ENCODE data around the gene ZNF668. TPM values are rescaled to one million over a fixed set of nuclear protein-coding genes. Genes with fewer than 3 reads are reported as not detected.
"Not testable (repeated sequence)": the region's sequence is repeated elsewhere in the genome, so short reads cannot be mapped to it uniquely, and the experiment has no call there.

Gene ZNF668
- total RNA-seq, 1 donor from 2014 or later, result 14.9 TPM

DNA sequence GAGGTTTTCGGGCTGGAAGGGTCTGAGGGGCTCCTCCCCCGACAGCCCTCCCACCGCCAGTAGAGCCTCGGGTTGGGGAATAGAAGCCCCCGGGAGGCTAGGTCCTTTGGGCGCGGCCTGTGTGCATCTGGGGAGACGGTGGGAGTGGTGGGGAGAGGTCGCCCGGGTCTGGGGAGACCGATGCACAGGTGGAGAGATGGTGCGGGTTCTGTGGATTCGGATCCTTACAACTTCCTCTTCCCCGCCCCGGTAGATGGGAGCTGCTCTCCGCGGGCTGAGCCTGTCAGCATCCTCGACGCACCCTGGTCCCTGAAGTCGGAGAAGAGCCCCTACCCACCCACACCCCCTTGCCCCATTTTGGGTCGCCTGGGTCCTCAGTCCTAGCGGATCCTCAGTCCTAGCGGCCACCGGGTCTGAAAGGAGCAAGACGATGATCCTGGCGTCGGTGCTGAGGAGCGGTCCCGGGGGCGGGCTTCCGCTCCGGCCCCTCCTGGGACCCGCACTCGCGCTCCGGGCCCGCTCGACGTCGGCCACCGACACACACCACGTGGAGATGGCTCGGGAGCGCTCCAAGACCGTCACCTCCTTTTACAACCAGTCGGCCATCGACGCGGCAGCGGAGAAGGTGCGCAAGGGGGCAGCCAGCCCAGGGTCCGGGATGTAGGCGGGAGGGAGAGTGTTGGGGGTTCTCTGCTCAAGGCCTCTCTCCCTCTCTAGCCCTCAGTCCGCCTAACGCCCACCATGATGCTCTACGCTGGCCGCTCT, 34.9 kb upstream of the ZNF668 start:
- DNase-seq (ENCODE audit: low spot score), result no peak
- no peaks in the 10 kb centered on the region for H3K9me3 Mint-ChIP-seq
- peaks cover 28% of the 10 kb centered on the region for H3K4me1 Mint-ChIP-seq (ENCODE audit: low read depth)
- intact Hi-C loops (cut with micrococcal nuclease), result loop anchor here (2.0 to 5.0 kb wide), 5 partner anchors 14 to 350 kb away; partner anchors contain the start of genes ARMC5, FBXL19 and VKORC1
- no peaks in the 10 kb centered on the region for H3K27me3 Mint-ChIP-seq (ENCODE audit: insufficient read depth)
- peak overlapping the region; percentile 90 for H3K4me3 Mint-ChIP-seq
- H3K27ac Mint-ChIP-seq, result no peak overlapping the region
- H3K36me3 Mint-ChIP-seq (ENCODE audit: low read depth), result peaks cover 21% of the 10 kb centered on the region

DNA sequence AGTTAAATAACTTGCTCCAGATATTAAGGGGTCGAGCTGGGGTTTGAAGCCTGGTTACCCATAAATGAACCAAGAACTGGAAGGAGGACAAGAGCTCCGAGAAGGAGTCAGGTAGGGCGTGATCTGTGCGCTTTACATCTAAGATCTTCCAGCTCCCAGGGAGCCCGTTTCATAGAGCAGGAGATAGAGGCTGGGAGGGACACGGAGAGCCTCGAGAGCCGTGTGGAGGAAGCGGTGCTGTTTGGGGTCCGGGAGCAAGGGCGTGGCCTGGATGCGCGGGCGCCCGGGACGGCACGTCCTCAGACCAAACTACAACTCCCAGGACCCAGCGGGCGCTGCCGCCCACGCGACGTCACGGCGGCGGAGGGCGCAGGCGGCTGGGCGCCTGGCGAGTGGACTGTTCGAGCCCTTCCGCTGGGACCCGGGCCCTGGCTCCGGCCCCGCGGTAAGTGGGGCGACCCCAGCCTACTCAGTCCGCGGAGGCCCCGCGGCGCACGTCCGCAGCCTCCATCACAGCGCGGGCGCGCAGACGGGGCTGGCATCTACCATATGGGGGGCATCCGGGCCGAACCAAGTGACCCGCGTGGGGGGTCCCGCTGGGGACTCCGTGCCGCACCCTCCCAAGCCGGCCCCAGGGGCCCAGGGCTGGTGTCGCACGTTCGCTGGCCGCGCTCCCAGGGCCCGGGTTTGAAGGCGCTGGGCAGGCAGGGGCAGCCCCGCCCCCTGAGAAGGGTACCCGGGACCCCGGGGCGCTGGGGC, 34.2 kb upstream of the ZNF668 start, which contains the start of gene BCKDK:
Gene BCKDK (plus strand): TSS at position 352 of the 759 bp plus-strand sequence. CDS start 838 bp downstream, outside the sequence.
- no peaks in the 10 kb centered on the region for H3K27me3 Mint-ChIP-seq (ENCODE audit: insufficient read depth)
- peak within 1 kb of the TSS; percentile 86 for H3K27ac Mint-ChIP-seq
- peaks cover 21% of the 10 kb centered on the region for H3K36me3 Mint-ChIP-seq (ENCODE audit: low read depth)
- intact Hi-C loops (cut with micrococcal nuclease), result loop anchor here (2.0 to 5.0 kb wide), 5 partner anchors 13 to 351 kb away; partner anchors contain the start of genes ARMC5, FBXL19 and VKORC1
- no peaks in the 10 kb centered on the region for H3K9me3 Mint-ChIP-seq
- peak; percentile 69 for DNase-seq (ENCODE audit: low spot score)
- peaks cover 22% of the 10 kb centered on the region for H3K4me1 Mint-ChIP-seq (ENCODE audit: low read depth)
- peak within 1 kb of the TSS; percentile 84 for H3K4me3 Mint-ChIP-seq

GRCh38 chr16:31107465-31107867, 33.4 kb upstream of the ZNF668 start:
- Mint-ChIP-seq H3K36me3 (ENCODE audit: low read depth) (peaks cover 19% of the 10 kb centered on the region), H3K27ac (peak overlapping the region; percentile 86), H3K9me3 (no peaks in the 10 kb centered on the region), H3K4me1 (ENCODE audit: low read depth) (peaks cover 22% of the 10 kb centered on the region), H3K27me3 (ENCODE audit: insufficient read depth) (no peaks in the 10 kb centered on the region), H3K4me3 (peak overlapping the region; percentile 84)
- DNase-seq (ENCODE audit: low spot score), result no peak
- intact Hi-C loops (cut with micrococcal nuclease), result loop anchor here (2.0 to 5.0 kb wide), 3 partner anchors 33 to 245 kb away; partner anchors contain the start of genes ZNF646 and ZNF668

GRCh38 chr16:31106509-31107464, 32.7 kb upstream of the ZNF668 start:
- Mint-ChIP-seq H3K27ac (peak overlapping the region; percentile 86), H3K9me3 (no peaks in the 10 kb centered on the region), H3K27me3 (ENCODE audit: insufficient read depth) (no peaks in the 10 kb centered on the region), H3K4me3 (peak overlapping the region; percentile 84), H3K4me1 (ENCODE audit: low read depth) (peaks cover 22% of the 10 kb centered on the region), H3K36me3 (ENCODE audit: low read depth) (peaks cover 17% of the 10 kb centered on the region)
- intact Hi-C loops (cut with micrococcal nuclease), result loop anchor here (2.0 to 5.0 kb wide), 3 partner anchors 32 to 246 kb away; partner anchors contain the start of genes ZNF646 and ZNF668
- DNase-seq (ENCODE audit: low spot score), result no peak

GRCh38 chr16:31105677-31106213, 31.7 kb upstream of the ZNF668 start:
- Mint-ChIP-seq H3K27ac (no peak overlapping the region), H3K27me3 (ENCODE audit: insufficient read depth) (no peaks in the 10 kb centered on the region), H3K9me3 (no peaks in the 10 kb centered on the region), H3K4me1 (ENCODE audit: low read depth) (peaks cover 22% of the 10 kb centered on the region), H3K36me3 (ENCODE audit: low read depth) (peaks cover 12% of the 10 kb centered on the region), H3K4me3 (no peak overlapping the region)
- DNase-seq (ENCODE audit: low spot score), result peak; percentile 72
- intact Hi-C loops (cut with micrococcal nuclease), result loop anchor here (2.0 to 5.0 kb wide), 3 partner anchors 31 to 247 kb away; partner anchors contain the start of genes ZNF646 and ZNF668

DNA sequence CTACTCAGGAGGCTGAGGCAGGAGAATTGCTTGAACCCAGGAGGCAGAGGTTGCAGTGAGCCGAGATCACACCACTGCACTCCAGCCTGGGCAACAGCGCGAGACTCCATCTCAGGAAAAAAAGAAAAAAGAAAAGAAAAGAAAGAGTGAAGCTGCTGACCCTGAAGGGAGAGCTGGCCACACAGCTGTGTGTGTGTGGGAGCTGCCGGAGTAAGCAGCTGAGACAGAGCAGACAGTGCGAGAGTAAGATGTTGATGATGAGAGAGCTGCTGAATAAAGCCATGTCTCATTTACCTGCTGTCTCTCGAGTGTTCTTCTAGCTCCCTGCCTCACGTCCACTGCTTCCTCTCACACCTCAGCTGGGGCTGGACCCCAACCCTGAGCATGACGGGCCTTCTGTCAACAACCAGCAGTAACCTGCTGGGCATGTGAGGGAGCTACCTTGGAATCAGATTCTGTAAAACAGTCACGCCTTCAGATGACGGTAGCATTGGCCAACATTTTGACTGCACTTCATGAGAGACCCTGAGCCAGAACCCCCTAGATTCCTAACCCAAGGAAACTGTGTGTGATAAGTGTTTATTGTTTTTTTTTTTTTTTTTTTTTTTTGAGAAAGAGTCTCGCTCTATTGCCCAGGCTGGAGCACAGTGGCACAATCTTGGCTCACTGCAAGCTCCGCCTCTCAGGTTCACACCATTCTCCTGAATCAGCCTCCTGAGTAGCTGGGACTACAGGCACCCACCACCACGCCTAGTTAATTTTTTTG, 27.0 kb upstream of the ZNF668 start:
- intact Hi-C loops (cut with micrococcal nuclease); H3K9me3 Mint-ChIP-seq; H3K27ac Mint-ChIP-seq; H3K4me1 Mint-ChIP-seq (ENCODE audit: low read depth); H3K36me3 Mint-ChIP-seq (ENCODE audit: low read depth); H3K27me3 Mint-ChIP-seq (ENCODE audit: insufficient read depth); DNase-seq (ENCODE audit: low spot score); H3K4me3 Mint-ChIP-seq: not testable (repeated sequence)

DNA sequence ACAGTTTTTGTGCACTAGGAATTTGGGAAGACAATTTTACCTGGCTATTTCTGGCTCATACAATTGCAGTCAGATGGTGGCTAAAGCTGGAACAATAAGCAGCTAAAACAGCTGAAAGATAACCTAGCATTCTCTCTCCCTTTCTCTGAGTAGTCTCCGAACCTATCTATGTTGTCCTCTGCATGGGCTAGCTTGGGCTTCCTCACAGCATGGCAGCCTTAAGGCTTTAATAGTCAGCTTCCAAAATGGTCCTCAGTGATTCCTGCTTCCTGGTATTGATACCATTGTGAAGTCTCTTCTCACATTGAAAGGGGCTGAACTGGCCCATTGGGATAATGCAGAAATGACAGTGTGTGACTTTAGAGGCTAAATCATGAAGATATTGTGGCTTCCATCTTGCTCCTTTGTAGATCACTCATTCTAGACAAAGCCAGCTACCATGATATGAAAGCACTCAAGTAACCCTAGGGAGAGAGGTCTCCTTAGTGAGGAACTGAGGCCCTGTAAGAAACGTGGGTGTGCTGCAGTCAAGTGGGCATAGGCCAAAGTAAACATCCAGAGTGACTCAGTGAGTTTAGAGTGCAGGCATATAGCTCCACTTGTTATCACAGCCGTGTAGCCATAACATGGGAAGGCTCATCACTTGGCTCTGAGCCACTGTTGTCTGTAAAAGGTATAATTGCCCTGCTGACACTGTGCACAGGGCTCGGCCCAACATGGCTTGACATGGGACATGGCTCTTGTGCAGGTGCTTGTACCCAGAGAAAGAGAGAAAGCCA, 26.0 kb upstream of the ZNF668 start:
- intact Hi-C loops (cut with micrococcal nuclease), result no loop called here
- H3K9me3 Mint-ChIP-seq, result no peaks in the 10 kb centered on the region
- no peak for DNase-seq (ENCODE audit: low spot score)
- peaks cover 12% of the 10 kb centered on the region for H3K4me1 Mint-ChIP-seq (ENCODE audit: low read depth)
- no peaks in the 10 kb centered on the region for H3K36me3 Mint-ChIP-seq (ENCODE audit: low read depth)
- peaks cover 1% of the 10 kb centered on the region for H3K27me3 Mint-ChIP-seq (ENCODE audit: insufficient read depth)
- no peak overlapping the region for H3K4me3 Mint-ChIP-seq
- no peak overlapping the region for H3K27ac Mint-ChIP-seq

GRCh38 chr16:31094424-31095120, 20.5 kb upstream of the ZNF668 start, which contains the start of gene VKORC1:
Gene VKORC1, minus strand, starts transcription at chr16:31094797. Its CDS starts 68 bp downstream, at chr16:31094729.
- Mint-ChIP-seq H3K4me3 (peak within 1 kb of the TSS; percentile 95), H3K4me1 (ENCODE audit: low read depth) (peaks cover 27% of the 10 kb centered on the region), H3K27me3 (ENCODE audit: insufficient read depth) (no peaks in the 10 kb centered on the region), H3K27ac (peak within 1 kb of the TSS; percentile 82), H3K9me3 (no peaks in the 10 kb centered on the region), H3K36me3 (ENCODE audit: low read depth) (peaks cover 5% of the 10 kb centered on the region)
- peak; percentile 84 for DNase-seq (ENCODE audit: low spot score)
- intact Hi-C loops (cut with micrococcal nuclease), result loop anchor here (1.0 to 5.0 kb wide), 9 partner anchors 14 to 348 kb away; partner anchors contain the start of genes BCKDK, FBXL19, KAT8 and SETD1A

DNA sequence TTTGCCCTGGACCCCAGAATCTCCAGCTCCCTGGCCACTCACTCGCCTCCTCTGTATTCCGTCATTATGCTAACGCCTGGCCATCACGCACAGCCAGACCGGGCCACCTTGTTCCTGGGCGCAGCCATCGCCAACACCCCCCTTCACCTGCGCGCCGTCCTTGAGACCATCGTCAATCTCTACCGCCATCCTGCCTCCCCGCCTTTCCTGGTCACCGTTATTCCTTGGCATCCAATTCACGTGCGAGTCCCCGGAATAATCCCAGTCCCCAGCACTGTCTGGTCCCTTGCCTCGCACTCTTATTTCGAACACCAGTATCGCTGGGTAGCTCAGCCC, 20.0 kb upstream of the ZNF668 start:
- Mint-ChIP-seq H3K27me3 (ENCODE audit: insufficient read depth) (no peaks in the 10 kb centered on the region), H3K36me3 (ENCODE audit: low read depth) (peaks cover 5% of the 10 kb centered on the region)
- intact Hi-C loops (cut with micrococcal nuclease), result loop anchor here (1.0 to 5.0 kb wide), 9 partner anchors 15 to 348 kb away; partner anchors contain the start of genes BCKDK, FBXL19, KAT8 and SETD1A

GRCh38 chr16:31093132-31093703, 19.2 kb upstream of the ZNF668 start:
- H3K27ac Mint-ChIP-seq, result no peak overlapping the region
- H3K4me1 Mint-ChIP-seq (ENCODE audit: low read depth), result peaks cover 27% of the 10 kb centered on the region
- H3K27me3 Mint-ChIP-seq (ENCODE audit: insufficient read depth), result no peaks in the 10 kb centered on the region
- no peak for DNase-seq (ENCODE audit: low spot score)
- H3K4me3 Mint-ChIP-seq, result peak overlapping the region; percentile 71
- H3K36me3 Mint-ChIP-seq (ENCODE audit: low read depth), result peaks cover 5% of the 10 kb centered on the region
- intact Hi-C loops (cut with micrococcal nuclease), result loop anchor here (5.0 kb wide), 1 partner anchor 349 kb away; the partner anchor contains the start of gene ZNF843
- no peaks in the 10 kb centered on the region for H3K9me3 Mint-ChIP-seq

More for the DNA sequence above, 20.0 kb upstream of the ZNF668 start:
- DNase-seq (ENCODE audit: low spot score), result no peak
- Mint-ChIP-seq H3K27ac (peak overlapping the region; percentile 82), H3K4me3 (peak overlapping the region; percentile 95), H3K9me3 (no peaks in the 10 kb centered on the region), H3K4me1 (ENCODE audit: low read depth) (peaks cover 27% of the 10 kb centered on the region)

All from activated T-helper 1 cell treated with anti-CD3 and anti-CD28 coated beads, Interleukin-12 subunit alpha, Interleukin-12 subunit beta, Interleukin-2, Interleukin-4 antibody, amounts not matched to agents 30 ng/mL and 10 ng/mL and 1 ng/mL, durations not matched to agents 14 hours and 24 hours and 36 hours (primary cell).